Measurements from ENCODE around the gene NUMB. TPM values are rescaled to one million over a fixed set of nuclear protein-coding genes. Genes with fewer than 3 reads are reported as not detected.

NUMB gene
- total RNA-seq, 1 experiment from 2014 or later: 75.2 TPM

DNA sequence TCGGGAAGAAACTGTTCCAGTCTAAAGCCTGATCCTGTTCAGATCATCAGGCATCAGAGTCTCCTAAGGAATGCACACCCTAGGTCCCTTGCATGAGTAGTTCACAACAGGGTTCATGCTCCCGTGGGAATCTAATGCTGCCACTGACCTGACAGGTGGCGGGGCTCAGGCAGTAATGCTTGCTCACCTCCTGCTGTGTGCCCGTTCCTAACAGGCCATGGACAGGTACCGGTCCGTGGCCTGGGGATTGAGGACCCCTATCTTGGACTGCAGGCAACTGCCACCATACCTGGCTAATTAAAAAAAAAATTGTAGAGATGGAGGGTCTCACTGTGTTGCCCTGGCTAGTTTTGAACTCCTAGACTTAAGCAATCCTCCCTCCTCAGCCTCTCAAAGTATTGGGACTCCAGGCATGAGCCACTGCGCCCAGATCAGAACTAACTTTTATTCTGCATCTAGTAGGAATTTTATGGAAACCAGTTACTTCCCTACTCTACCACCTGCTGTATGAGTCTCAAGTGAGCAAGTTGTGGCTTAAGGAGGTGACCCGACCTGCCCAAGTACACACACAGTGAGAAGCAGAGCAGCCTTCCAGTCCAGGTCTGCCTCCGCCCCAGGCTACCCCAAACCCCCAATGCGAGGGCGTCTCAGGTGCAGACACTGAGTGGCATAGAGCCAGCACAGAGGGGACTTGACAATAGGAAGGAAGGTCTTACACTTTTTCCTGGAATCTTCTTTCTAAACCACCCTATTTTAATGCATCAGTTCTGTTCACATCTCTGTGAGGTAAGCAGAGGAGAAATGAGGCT is 223.6 kb downstream of the NUMB start:
- Mint-ChIP-seq H3K9me3 (ENCODE audit: low read depth, unreplicated experiment) (no peaks in the 10 kb centered on the region), H3K27me3 (ENCODE audit: unreplicated experiment) (peaks cover 78% of the 10 kb centered on the region), H3K36me3 (ENCODE audit: insufficient read depth, unreplicated experiment) (no peaks in the 10 kb centered on the region), H3K4me3 (ENCODE audit: low read depth, unreplicated experiment) (no peak overlapping the region), H3K27ac (ENCODE audit: unreplicated experiment) (no peak overlapping the region), H3K4me1 (ENCODE audit: low read depth, unreplicated experiment) (peaks cover 41% of the 10 kb centered on the region)
- no TSS peak for BruUV-seq (replicated peaks)
- no peak for DNase-seq
- intact Hi-C loops (cut with micrococcal nuclease; ENCODE audit: unreplicated experiment): no loop called here
- TF ChIP-seq, protein P1, sequence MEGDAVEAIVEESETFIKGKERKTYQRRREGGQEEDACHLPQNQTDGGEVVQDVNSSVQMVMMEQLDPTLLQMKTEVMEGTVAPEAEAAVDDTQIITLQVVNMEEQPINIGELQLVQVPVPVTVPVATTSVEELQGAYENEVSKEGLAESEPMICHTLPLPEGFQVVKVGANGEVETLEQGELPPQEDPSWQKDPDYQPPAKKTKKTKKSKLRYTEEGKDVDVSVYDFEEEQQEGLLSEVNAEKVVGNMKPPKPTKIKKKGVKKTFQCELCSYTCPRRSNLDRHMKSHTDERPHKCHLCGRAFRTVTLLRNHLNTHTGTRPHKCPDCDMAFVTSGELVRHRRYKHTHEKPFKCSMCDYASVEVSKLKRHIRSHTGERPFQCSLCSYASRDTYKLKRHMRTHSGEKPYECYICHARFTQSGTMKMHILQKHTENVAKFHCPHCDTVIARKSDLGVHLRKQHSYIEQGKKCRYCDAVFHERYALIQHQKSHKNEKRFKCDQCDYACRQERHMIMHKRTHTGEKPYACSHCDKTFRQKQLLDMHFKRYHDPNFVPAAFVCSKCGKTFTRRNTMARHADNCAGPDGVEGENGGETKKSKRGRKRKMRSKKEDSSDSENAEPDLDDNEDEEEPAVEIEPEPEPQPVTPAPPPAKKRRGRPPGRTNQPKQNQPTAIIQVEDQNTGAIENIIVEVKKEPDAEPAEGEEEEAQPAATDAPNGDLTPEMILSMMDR (IDR thresholded peaks at IDR 0.05; ENCODE audit: unreplicated experiment): no peak
- CTCF ChIA-PET: interaction anchor here (0.6 kb wide), 1 partner anchor 82 kb away, joined by 4 read pairs; no protein-coding TSS in a partner anchor

DNA sequence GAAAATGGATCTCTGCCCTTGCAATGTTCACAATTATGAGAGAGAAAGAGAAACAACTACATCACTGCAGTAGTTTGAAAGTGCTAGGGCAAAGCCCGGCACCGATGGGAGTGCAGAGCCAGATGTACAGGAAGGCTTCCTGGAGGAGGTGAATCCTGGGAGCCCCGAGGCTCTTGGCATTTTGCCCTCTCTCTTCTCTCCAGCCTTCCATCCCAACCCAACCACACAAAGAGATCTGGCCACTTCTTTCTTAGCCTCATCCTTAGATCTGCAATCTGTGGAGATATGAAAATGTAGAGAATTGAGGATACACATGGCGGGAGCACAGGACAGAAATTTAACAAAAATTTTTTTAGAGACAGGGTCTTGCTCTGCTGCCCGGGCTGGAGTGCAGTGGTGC is 224.3 kb downstream of the NUMB start:
- H3K9me3 Mint-ChIP-seq (ENCODE audit: low read depth, unreplicated experiment): no peaks in the 10 kb centered on the region
- H3K4me3 Mint-ChIP-seq (ENCODE audit: low read depth, unreplicated experiment): no peak overlapping the region
- peaks cover 70% of the 10 kb centered on the region for H3K27me3 Mint-ChIP-seq (ENCODE audit: unreplicated experiment)
- CTCF ChIA-PET: no interaction called here
- DNase-seq: no peak
- no peak overlapping the region for H3K27ac Mint-ChIP-seq (ENCODE audit: unreplicated experiment)
- intact Hi-C loops (cut with micrococcal nuclease; ENCODE audit: unreplicated experiment): no loop called here
- H3K4me1 Mint-ChIP-seq (ENCODE audit: low read depth, unreplicated experiment): peaks cover 38% of the 10 kb centered on the region
- BruUV-seq (replicated peaks): no TSS peak
- H3K36me3 Mint-ChIP-seq (ENCODE audit: insufficient read depth, unreplicated experiment): no peaks in the 10 kb centered on the region
- TF ChIP-seq, protein P1 (IDR thresholded peaks at IDR 0.05; ENCODE audit: unreplicated experiment): no peak

DNA sequence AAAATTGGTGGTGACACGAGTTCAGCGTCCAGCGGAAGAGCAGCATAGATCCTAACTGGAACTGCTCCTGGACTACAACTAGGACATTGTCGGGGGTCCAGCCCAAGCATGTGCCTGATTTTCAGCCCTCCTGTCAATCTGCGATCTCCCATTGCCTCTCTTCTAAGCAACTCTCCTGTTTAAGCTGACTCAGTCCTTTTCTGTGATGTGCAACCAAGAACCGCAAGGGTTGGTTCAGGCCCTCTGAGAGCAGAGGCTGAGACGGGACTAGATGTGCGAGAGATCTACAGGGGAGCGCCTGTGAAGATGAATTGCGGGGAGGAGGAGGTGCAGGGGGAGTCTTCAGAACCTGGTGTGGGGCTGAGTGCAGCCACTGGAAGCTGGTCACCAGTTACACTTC is 224.8 kb downstream of the NUMB start:
- Mint-ChIP-seq H3K27me3 (ENCODE audit: unreplicated experiment) (peaks cover 65% of the 10 kb centered on the region), H3K4me3 (ENCODE audit: low read depth, unreplicated experiment) (no peak overlapping the region), H3K4me1 (ENCODE audit: low read depth, unreplicated experiment) (peaks cover 38% of the 10 kb centered on the region), H3K9me3 (ENCODE audit: low read depth, unreplicated experiment) (no peaks in the 10 kb centered on the region), H3K36me3 (ENCODE audit: insufficient read depth, unreplicated experiment) (peaks cover 2% of the 10 kb centered on the region), H3K27ac (ENCODE audit: unreplicated experiment) (no peak overlapping the region)
- CTCF ChIA-PET: no interaction called here
- TF ChIP-seq, protein P1 (IDR thresholded peaks at IDR 0.05; ENCODE audit: unreplicated experiment): no peak
- DNase-seq: no peak
- no TSS peak for BruUV-seq (replicated peaks)
- intact Hi-C loops (cut with micrococcal nuclease; ENCODE audit: unreplicated experiment): no loop called here

DNA sequence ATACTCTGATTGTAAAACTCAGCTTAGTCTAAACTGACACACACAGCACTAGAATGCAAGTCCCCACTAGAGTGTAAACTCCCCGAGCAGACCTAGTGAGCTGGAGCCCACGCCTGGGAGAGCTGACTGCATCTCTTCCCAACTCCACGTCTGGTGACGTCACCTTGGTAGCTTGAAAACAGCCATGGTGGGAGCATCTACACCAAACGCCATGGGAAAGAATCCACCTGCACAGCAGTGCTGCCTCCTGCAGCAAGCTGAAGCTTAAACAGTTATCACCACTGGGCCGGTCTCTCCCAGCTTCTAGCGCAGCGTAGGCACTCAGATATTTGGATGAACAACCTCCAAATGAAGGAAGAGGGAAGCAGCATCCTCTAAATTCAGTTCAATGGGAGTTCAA is 225.4 kb downstream of the NUMB start:
- Mint-ChIP-seq H3K4me1 (ENCODE audit: low read depth, unreplicated experiment) (peaks cover 39% of the 10 kb centered on the region), H3K27ac (ENCODE audit: unreplicated experiment) (no peak overlapping the region), H3K36me3 (ENCODE audit: insufficient read depth, unreplicated experiment) (peaks cover 8% of the 10 kb centered on the region), H3K9me3 (ENCODE audit: low read depth, unreplicated experiment) (no peaks in the 10 kb centered on the region), H3K4me3 (ENCODE audit: low read depth, unreplicated experiment) (no peak overlapping the region), H3K27me3 (ENCODE audit: unreplicated experiment) (peaks cover 60% of the 10 kb centered on the region)
- CTCF ChIA-PET: no interaction called here
- DNase-seq: no peak
- intact Hi-C loops (cut with micrococcal nuclease; ENCODE audit: unreplicated experiment): no loop called here
- no TSS peak for BruUV-seq (replicated peaks)
- TF ChIP-seq, protein P1 (IDR thresholded peaks at IDR 0.05; ENCODE audit: unreplicated experiment): no peak

Measured in Calu3 (cell line).